ENCODE data around the gene GABARAPL2. TPM values are rescaled to one million over a fixed set of nuclear protein-coding genes. Genes with fewer than 3 reads are reported as not detected.

The GABARAPL2 gene
- polyA plus RNA-seq, 2 of the 4 experiments (the other 2 are of a cell fraction): 80.6 to 107 TPM

DNA sequence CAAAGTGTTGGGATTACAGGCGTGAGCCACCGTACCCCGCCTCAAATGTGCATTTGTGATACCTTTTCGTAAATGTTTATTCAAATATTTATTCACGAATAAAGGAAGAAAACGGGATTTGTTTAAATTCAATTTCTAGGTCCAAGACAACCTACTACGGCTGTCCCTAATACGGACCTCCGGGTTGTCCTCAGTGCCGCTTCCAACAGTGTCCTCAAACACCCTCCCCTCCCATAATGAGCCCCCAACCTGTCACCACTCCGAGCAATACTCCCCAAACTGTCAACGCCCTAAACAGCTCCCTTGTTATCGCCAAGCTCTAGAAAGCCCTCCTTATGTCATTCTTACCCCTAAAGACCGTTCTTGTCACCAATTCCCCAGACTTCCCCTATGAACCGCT lies 539 bp upstream of the GABARAPL2 start:
- FAIRE-seq: no peak
- ChIA-PET POLR2A (interaction anchor here (1.0 to 2.8 kb wide), 4 partner anchors 10 to 82 kb away, joined by 3 to 15 read pairs (median 4); partner anchors contain the start of genes ADAT1, KARS1, TERF2IP and TMEM231), CTCF (interaction anchor here (1.2 to 1.7 kb wide), 6 partner anchors 10 to 100 kb away, joined by 3 to 10 read pairs (median 4); partner anchors contain the start of genes TMEM170A and TMEM231)
- Histone ChIP-seq H3K4me3 (peak overlapping the region; percentile 76), H3K4me2 (peak overlapping the region; percentile 99), H3K9me3 (no peaks in the 10 kb centered on the region), H3K4me1 (peaks cover 15% of the 10 kb centered on the region), H3K27ac (peak overlapping the region; percentile 79 to 92; a peak in 4 of 6 replicates)
- DNase-seq (ENCODE audit: low read depth in 1 of 2, low spot score in 1 of 2): no peak
- peak; percentile 26 to 39; a peak in 4 of 6 replicates for ATAC-seq
- WGBS (ENCODE audit: missing lambda C conversion rate): 1% methylated on average over 15 of the region's 15 CpGs
- no peak for TF ChIP-seq E2F6 (IDR thresholded peaks at IDR 0.05; ENCODE audit: borderline replicate concordance, low read depth)
- peak; percentile 85; the same call in 1 of the 2 replicates for TF ChIP-seq RNF2 (IDR thresholded peaks at IDR 0.05; ENCODE audit: borderline replicate concordance, low read depth)
- no peak for TF ChIP-seq JUN (IDR thresholded peaks at IDR 0.05)

GRCh38 chr16:75566758-75567255 lies 628 bp downstream of the GABARAPL2 start:
- ChIA-PET POLR2A (interaction anchor here (1.4 to 2.8 kb wide), 2 partner anchors 11 to 56 kb away, joined by 4 to 15 read pairs; partner anchors contain the start of genes ADAT1 and TMEM231), CTCF (interaction anchor here (1.0 to 1.5 kb wide), 4 partner anchors 15 to 95 kb away, joined by 3 to 8 read pairs (median 4); no protein-coding TSS in a partner anchor)
- DNase-seq (ENCODE audit: low read depth in 1 of 2, low spot score in 1 of 2) (no peak), FAIRE-seq (no peak), ATAC-seq (peak; percentile 13 to 22; a peak in 3 of 6 replicates)
- 8% methylated on average over 22 of the region's 32 CpGs for WGBS (ENCODE audit: missing lambda C conversion rate)
- TF ChIP-seq CHD4 (IDR thresholded peaks at IDR 0.05; ENCODE audit: borderline replicate concordance) (no peak), BCL3 (IDR thresholded peaks at IDR 0.05) (0 out of 3 replicates have a peak, but pooled peaks have one; percentile 3), REST (IDR thresholded peaks at IDR 0.05) (peak; percentile 76)
- no peaks in the 10 kb centered on the region for H3K9me3 ChIP-seq
- peak overlapping the region; percentile 79 to 92 for H3K27ac ChIP-seq
- H3K4me3 ChIP-seq: peak overlapping the region; percentile 76
- H3K4me2 ChIP-seq: peak overlapping the region; percentile 99
- H3K4me1 ChIP-seq: peaks cover 15% of the 10 kb centered on the region

DNA sequence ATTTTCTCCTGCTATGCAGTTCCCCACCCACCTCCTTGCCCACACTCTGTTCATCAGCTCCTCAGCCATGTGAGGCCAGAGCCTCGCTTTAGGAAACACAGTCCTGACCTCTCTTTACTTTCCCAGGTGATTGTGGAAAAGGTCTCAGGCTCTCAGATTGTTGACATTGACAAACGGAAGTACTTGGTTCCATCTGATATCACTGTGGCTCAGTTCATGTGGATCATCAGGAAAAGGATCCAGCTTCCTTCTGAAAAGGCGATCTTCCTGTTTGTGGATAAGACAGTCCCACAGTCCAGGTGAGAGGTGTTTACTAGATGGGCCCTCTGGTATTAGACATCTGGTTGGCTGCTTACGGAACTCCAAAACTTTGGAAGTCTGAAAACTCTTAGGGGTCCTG lies 1.7 kb downstream of the GABARAPL2 start:
- H3K27ac ChIP-seq: no peak overlapping the region
- no peak for DNase-seq (ENCODE audit: low read depth in 1 of 2, low spot score in 1 of 2)
- ChIA-PET CTCF (interaction anchor here (0.9 kb wide), 1 partner anchor 50 kb away, joined by 3 read pairs; no protein-coding TSS in a partner anchor), POLR2A (no interaction called here)
- no peak for FAIRE-seq
- TF ChIP-seq FOSL2 (IDR thresholded peaks at IDR 0.05) (no peak), FOSL2 (CRISPR knock-in tag; IDR thresholded peaks at IDR 0.05) (no peak), NR3C1 (IDR thresholded peaks at IDR 0.05) (no peak), MAZ (IDR thresholded peaks at IDR 0.05; ENCODE audit: borderline replicate concordance, low read depth, low read length) (no peak), SREBF2 (IDR thresholded peaks at IDR 0.05) (no peak), RARB (CRISPR knock-in tag; IDR thresholded peaks at IDR 0.05) (no peak), KDM5A (IDR thresholded peaks at IDR 0.05) (no peak), ZC3H11A (IDR thresholded peaks at IDR 0.05) (no peak), HDAC2 (IDR thresholded peaks at IDR 0.05) (no peak), PHF8 (IDR thresholded peaks at IDR 0.05; ENCODE audit: borderline replicate concordance, low read depth) (no peak), CBX2 (IDR thresholded peaks at IDR 0.05; ENCODE audit: borderline replicate concordance, low read depth) (no peak)
- TF ChIP-seq, protein P1, sequence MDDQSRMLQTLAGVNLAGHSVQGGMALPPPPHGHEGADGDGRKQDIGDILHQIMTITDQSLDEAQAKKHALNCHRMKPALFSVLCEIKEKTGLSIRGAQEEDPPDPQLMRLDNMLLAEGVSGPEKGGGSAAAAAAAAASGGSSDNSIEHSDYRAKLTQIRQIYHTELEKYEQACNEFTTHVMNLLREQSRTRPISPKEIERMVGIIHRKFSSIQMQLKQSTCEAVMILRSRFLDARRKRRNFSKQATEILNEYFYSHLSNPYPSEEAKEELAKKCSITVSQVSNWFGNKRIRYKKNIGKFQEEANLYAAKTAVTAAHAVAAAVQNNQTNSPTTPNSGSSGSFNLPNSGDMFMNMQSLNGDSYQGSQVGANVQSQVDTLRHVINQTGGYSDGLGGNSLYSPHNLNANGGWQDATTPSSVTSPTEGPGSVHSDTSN (IDR thresholded peaks at IDR 0.05): no peak
- TF ChIP-seq, protein P2, sequence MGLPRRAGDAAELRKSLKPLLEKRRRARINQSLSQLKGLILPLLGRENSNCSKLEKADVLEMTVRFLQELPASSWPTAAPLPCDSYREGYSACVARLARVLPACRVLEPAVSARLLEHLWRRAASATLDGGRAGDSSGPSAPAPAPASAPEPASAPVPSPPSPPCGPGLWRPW (IDR thresholded peaks at IDR 0.05): no peak
- H3K4me1 ChIP-seq: peaks cover 15% of the 10 kb centered on the region
- no peak overlapping the region for H3K4me2 ChIP-seq
- WGBS (ENCODE audit: missing lambda C conversion rate): 92% methylated on average over 4 of the region's 4 CpGs
- H3K9me3 ChIP-seq: no peaks in the 10 kb centered on the region
- no peak for ATAC-seq
- no peak overlapping the region for H3K4me3 ChIP-seq
